K562 (cell line): ENCODE data around the gene PLA2G12B. TPM values are rescaled to one million over a fixed set of nuclear protein-coding genes. Genes with fewer than 3 reads are reported as not detected.

Experiments used
- ATAC-seq: fragments of 200-7000 bp; cut with Tn5 transposase; 3 replicates; pipeline ENCODE4 v1.9.1; 2020; ENCODE audit warnings: moderate library complexity
- BruUV-seq: library from RNA; stranded (reverse); fragments of 400-500 nt; replicated peaks from 2 replicates; lab custom pipeline; 2021; lab: Mats Ljungman, UMichigan
- CTCF ChIA-PET: fragments of 300-600 bp; formaldehyde crosslinking; extraction: SDS; loops from one replicate; lab custom pipeline; 2021; ENCODE audit warnings: low intra/inter-chr PET ratio; lab: Yijun Ruan, JAX
- POLR2A ChIA-PET: fragments of 300-600, 350-650 bp; sonication (Branson Sonifier 250); formaldehyde crosslinking; extraction: SDS; loops from one replicate; lab custom pipeline; 2021; ENCODE audit warnings: antibody characterized with exemption, inconsistent platforms; lab: Yijun Ruan, JAX
- DNase-seq, 4 experiments: peaks; one replicate each; pipeline versions ENCODE4 v3.0.0 to v3.0.0-alpha.2; 2011 to 2018; ENCODE audit warnings: low spot score in 3 of 4, mixed read lengths in 3 of 4; ENCODE audit errors: extremely low read depth in 1 of 4
- FAIRE-seq: peaks from 2 replicates; lab custom pipeline; 2011; peaks lifted over from hg19 to GRCh38; lab: Jason Lieb, UNC
- H2AFZ ChIP-seq: 2 replicates; pipeline ENCODE4 v1.6.0; 2011; ENCODE audit warnings: low read depth, low read length, control low read depth, inconsistent platforms
- H3K27ac ChIP-seq: fragments of 200-600 bp; 3 replicates; pipeline ENCODE4 v1.8.0; 2011; ENCODE audit warnings: low read depth, mild to moderate bottlenecking, control low read depth, inconsistent platforms, low read length, moderate library complexity, mixed read lengths; ENCODE audit errors: extremely low read depth
- H3K27me3 ChIP-seq, 2 experiments: fragments of 300-600 bp in 1 of 2; 2 replicates in 1 of 2; 3 replicates in 1 of 2; pipeline versions ENCODE4 v1.6.0 to v1.8.0; 2011; ENCODE audit warnings: inconsistent platforms in 2 of 2, low read length in 2 of 2, mild to moderate bottlenecking in 1 of 2, mixed read lengths in 1 of 2, moderate library complexity in 1 of 2; ENCODE audit not compliant: control insufficient read depth in 2 of 2, insufficient read depth in 2 of 2
- H3K36me3 ChIP-seq: fragments of 300-600 bp; 3 replicates; pipeline ENCODE4 v1.8.0; 2011; ENCODE audit warnings: mild to moderate bottlenecking, low read length, inconsistent platforms; ENCODE audit not compliant: control insufficient read depth, insufficient read depth
- H3K4me1 ChIP-seq, 2 experiments: fragments of 200-600 bp in 1 of 2; replicated peaks in 1 of 2; 2 replicates in 1 of 2; 3 replicates in 1 of 2; pipeline versions ENCODE4 v1.5.1 to v1.8.0; 2011; ENCODE audit warnings: inconsistent platforms in 2 of 2, low read length in 2 of 2, mild to moderate bottlenecking in 1 of 2, mixed read lengths in 1 of 2, moderate library complexity in 1 of 2; ENCODE audit not compliant: control insufficient read depth in 2 of 2, insufficient read depth in 2 of 2
- H3K4me2 ChIP-seq: 2 replicates; pipeline ENCODE4 v1.6.1; 2011; ENCODE audit warnings: low read length, control low read depth, inconsistent platforms, mixed read lengths; ENCODE audit not compliant: insufficient read depth
- H3K4me3 ChIP-seq: fragments of 200-600 bp; sonication (generic), shearing (Covaris generic); 2 replicates; pipeline ENCODE4 v1.5.1; 2016; ENCODE audit warnings: control low read depth, inconsistent platforms
- H3K79me2 ChIP-seq: fragments of 200-600 bp; 3 replicates; pipeline ENCODE4 v1.8.0; 2011; ENCODE audit warnings: low read length, inconsistent platforms; ENCODE audit not compliant: control insufficient read depth, insufficient read depth
- H3K9ac ChIP-seq, 2 experiments: 2 replicates each; pipeline versions ENCODE4 v1.6.0 to v1.6.1; 2011; ENCODE audit warnings: low read depth in 2 of 2, low read length in 2 of 2, control low read depth in 1 of 2, inconsistent platforms in 1 of 2, mild to moderate bottlenecking in 1 of 2, mixed read lengths in 1 of 2; ENCODE audit not compliant: insufficient read depth in 1 of 2
- H3K9me1 ChIP-seq: one replicate; pipeline ENCODE4 v1.6.0; 2011; ENCODE audit warnings: inconsistent platforms, mild to moderate bottlenecking, low read length, moderate library complexity; ENCODE audit not compliant: control insufficient read depth, insufficient read depth
- H3K9me3 ChIP-seq: replicated peaks from 2 replicates; pipeline ENCODE4 v1.5.1; 2011; ENCODE audit warnings: low read depth, low read length, inconsistent platforms; ENCODE audit not compliant: control insufficient read depth, insufficient read depth
- H4K20me1 ChIP-seq: replicated peaks from 2 replicates; pipeline ENCODE4 v1.6.1; 2011; ENCODE audit warnings: low read length, inconsistent platforms, mixed read lengths; ENCODE audit not compliant: control insufficient read depth, insufficient read depth
- CCNT2 ChIP-seq: IDR thresholded peaks from 2 replicates; pipeline ENCODE4 v1.6.1; 2011; ENCODE audit warnings: borderline replicate concordance, low read depth, mild to moderate bottlenecking, moderate library complexity, mixed read lengths, low read length; ENCODE audit not compliant: insufficient read length; ENCODE audit errors: extremely low read depth
- CHD2 ChIP-seq: IDR thresholded peaks from 2 replicates; pipeline ENCODE4 v1.6.1; 2011; ENCODE audit warnings: low read depth, low read length
- CXXC5 ChIP-seq: fragments of 250-450 bp; sonication (Bioruptor Pico); IDR thresholded peaks from 2 replicates; pipeline ENCODE4 v1.8.0; 2022; ENCODE audit warnings: inconsistent platforms, mild to moderate bottlenecking, moderate library complexity
- GATAD2B ChIP-seq: fragments of 450-650 bp; IDR thresholded peaks from 2 replicates; pipeline ENCODE4 v1.6.1; 2017; ENCODE audit warnings: mild to moderate bottlenecking, borderline replicate concordance
- JUNB ChIP-seq: fragments of 450-650 bp; formaldehyde crosslinking; conservative IDR thresholded peaks from 2 replicates; pipeline ENCODE4 v1.4.0; 2020; ENCODE audit warnings: mild to moderate bottlenecking
- MYNN ChIP-seq, 2 experiments: sonication (generic); formaldehyde crosslinking in 1 of 2; IDR thresholded peaks; 2 replicates each; pipeline versions ENCODE4 v1.5.0 to v1.6.1; 2016 to 2020; ENCODE audit warnings: antibody characterized with exemption in 1 of 2, missing genetic modification reagents in 1 of 2
- POLR2H ChIP-seq: IDR thresholded peaks from 2 replicates; pipeline ENCODE4 v1.6.1; 2016; ENCODE audit warnings: missing genetic modification characterization, low read depth, mild to moderate bottlenecking, control low read depth, missing compliant biosample characterization, moderate library complexity
- SMARCE1 ChIP-seq: fragments of 450-650 bp; IDR thresholded peaks from 2 replicates; pipeline ENCODE4 v1.7.1; 2016; ENCODE audit warnings: mild to moderate bottlenecking
- ZNF551 ChIP-seq: fragments of 250-450 bp; sonication (Bioruptor Pico); IDR thresholded peaks from 2 replicates; pipeline ENCODE4 v1.5.0; 2021; ENCODE audit warnings: mild to moderate bottlenecking, moderate library complexity
- WGBS: fragments of 100-300 bp; shearing (Covaris generic); methylation state at CpG from one replicate; pipeline ENCODE4 v1.1.6; 2016; ENCODE audit warnings: low coverage, mixed read lengths; ENCODE audit not compliant: insufficient coverage; ENCODE audit errors: missing lambda C conversion rate; 5-methylcytosine and 5-hydroxymethylcytosine counted together
- in situ Hi-C: fragments of 300-500 bp; cut with MboI; formaldehyde crosslinking; loops from 4 replicates; pipeline ENCODE4 v1.15.0; 2018; ENCODE audit warnings: inconsistent platforms, mixed read lengths
- intact Hi-C: fragments of 100-400 bp; cut with micrococcal nuclease; formaldehyde crosslinking; loops from 2 replicates; pipeline ENCODE4 v1.14.2; 2022
- polyA plus RNA-seq, 8 experiments: library from polyadenylated mRNA; depleted of rRNA in 4 of 8; stranded (reverse) in 5 of 8; unstranded in 3 of 8; fragments of >200 nt; fragmentation: Nextera tagmentation in 2 of 8; fragmentation: Illumina TruSeq in 1 of 8; extraction: Ambion mirVana in 2 of 8; extraction: Trizol in 1 of 8; gene quantifications; 2 replicates each; pipeline versions ENCODE4 v1.2.1 to v1.2.3, GENCODE V29; 2011 to 2014; ENCODE audit warnings: inconsistent platforms in 1 of 8, missing spikeins in 1 of 8
- total RNA-seq, 7 experiments: library from RNA; depleted of rRNA in 6 of 7; stranded (reverse); fragments of >200 nt in 6 of 7; fragmentation: Illumina TruSeq in 2 of 7; extraction: Trizol in 2 of 7; gene quantifications; 2 replicates each; pipeline versions ENCODE4 v1.2.1 to v1.2.3, GENCODE V29; 2011 to 2021; ENCODE audit warnings: low replicate concordance in 1 of 7
- TF ChIP-seq, protein P1 (sequence below), 2 experiments: fragments of 450-650 bp; IDR thresholded peaks; 2 replicates each; pipeline ENCODE4 v1.6.1; 2016; ENCODE audit warnings: mild to moderate bottlenecking in 2 of 2, borderline replicate concordance in 1 of 2, low read depth in 1 of 2, moderate library complexity in 1 of 2
- TF ChIP-seq, protein P2 (sequence below): fragments of 250-450 bp; sonication (Bioruptor Pico); IDR thresholded peaks from 2 replicates; pipeline ENCODE4 v1.8.0; 2022; ENCODE audit warnings: moderate library complexity, mild to moderate bottlenecking, inconsistent platforms

The PLA2G12B gene
- total and polyA plus RNA-seq, 9 of the 15 experiments (the other 6 are each of a cell fraction or from before 2014, with no cell fraction given): not detected

DNA sequence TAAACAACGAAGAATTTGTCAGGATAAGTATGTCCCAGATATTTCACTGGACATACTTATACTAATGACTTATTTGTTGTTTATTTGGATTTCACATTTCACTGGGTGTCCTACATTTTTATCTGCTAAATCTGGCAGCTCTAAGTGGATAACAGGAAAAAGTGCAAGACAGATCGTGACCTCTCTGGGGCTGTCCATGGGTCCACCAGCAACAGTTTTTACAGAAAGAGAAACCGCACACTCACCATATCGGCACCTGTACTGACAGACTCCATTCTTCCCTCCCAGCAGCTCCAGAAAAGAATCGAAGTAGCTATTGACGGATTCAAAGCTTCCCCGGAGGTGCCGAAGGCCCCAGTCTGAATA is 393 bp downstream of the PLA2G12B start:
- H3K79me2 ChIP-seq: no peaks in the 10 kb centered on the region
- ATAC-seq: peak; percentile 44; the same call in 2 of the 3 replicates
- WGBS: 16% methylated on average over 8 of the region's 8 CpGs
- TF ChIP-seq JUNB (CRISPR knock-in tag) (no peak), SMARCE1 (no peak), MYNN (IDR thresholded peaks at IDR 0.05) (no peak), MYNN (CRISPR knock-in tag; IDR thresholded peaks at IDR 0.05) (no peak), CCNT2 (no peak), ZNF551 (no peak), POLR2H (tag) (no peak), GATAD2B (no peak), CHD2 (no peak), CXXC5 (CRISPR knock-in tag) (no peak)
- TF ChIP-seq, protein P1, sequence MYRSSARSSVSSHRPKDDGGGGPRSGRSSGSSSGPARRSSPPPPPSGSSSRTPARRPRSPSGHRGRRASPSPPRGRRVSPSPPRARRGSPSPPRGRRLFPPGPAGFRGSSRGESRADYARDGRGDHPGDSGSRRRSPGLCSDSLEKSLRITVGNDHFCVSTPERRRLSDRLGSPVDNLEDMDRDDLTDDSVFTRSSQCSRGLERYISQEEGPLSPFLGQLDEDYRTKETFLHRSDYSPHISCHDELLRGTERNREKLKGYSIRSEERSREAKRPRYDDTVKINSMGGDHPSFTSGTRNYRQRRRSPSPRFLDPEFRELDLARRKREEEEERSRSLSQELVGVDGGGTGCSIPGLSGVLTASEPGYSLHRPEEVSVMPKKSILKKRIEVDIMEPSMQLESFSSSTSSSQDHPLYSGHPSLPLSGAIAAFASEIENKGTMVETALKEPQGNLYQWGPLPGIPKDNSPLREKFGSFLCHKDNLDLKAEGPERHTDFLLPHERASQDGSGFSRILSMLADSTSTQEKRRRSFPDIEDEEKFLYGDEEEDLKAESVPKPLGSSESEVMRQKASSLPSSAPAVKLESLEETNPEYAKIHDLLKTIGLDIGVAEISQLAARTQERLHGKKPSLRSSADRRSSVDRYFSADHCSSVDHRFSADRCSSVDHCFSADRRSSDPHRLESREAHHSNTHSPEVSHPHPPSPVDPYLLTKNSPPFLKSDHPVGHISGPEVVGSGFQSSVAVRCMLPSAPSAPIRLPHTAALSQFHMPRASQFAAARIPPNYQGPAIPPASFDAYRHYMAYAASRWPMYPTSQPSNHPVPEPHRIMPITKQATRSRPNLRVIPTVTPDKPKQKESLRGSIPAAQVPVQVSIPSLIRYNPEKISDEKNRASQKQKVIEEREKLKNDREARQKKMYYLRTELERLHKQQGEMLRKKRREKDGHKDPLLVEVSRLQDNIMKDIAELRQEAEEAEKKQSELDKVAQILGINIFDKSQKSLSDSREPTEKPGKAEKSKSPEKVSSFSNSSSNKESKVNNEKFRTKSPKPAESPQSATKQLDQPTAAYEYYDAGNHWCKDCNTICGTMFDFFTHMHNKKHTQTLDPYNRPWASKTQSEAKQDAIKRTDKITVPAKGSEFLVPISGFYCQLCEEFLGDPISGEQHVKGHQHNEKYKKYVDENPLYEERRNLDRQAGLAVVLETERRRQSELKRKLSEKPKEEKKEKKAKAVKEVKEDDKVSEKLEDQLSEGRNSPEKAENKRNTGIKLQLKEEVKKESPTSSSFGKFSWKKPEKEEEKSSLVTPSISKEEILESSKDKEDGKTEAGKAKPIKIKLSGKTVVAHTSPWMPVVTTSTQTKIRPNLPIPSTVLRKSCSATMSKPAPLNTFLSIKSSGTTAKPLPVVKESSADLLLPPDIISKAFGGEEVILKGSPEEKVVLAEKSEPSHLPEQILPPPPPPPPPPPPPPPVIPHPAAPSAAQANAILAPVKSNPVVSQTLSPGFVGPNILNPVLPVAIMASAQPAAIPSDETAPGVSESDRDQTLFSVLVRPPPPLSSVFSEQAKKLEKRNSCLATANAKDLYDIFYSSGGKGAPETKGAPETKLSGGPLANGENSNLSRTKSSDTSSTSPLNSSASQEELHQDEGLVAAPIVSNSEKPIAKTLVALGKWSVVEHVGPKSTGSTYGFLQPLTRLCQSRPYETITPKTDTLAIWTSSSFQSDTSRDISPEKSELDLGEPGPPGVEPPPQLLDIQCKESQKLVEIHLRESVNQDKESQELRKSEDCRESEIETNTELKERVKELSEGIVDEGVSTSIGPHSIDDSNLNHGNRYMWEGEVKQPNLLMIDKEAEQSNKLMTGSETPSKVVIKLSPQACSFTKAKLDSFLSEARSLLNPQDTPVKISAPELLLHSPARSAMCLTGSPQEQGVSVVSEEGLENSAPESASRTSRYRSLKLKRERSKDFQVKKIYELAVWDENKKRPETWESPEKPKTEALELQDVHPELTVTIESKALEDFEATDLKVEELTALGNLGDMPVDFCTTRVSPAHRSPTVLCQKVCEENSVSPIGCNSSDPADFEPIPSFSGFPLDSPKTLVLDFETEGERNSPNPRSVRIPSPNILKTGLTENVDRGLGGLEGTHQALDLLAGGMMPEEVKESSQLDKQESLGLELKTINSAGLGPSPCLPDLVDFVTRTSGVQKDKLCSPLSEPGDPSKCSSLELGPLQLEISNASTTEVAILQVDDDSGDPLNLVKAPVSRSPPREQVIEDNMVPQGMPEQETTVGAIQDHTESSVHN (IDR thresholded peaks at IDR 0.05; ENCODE audit: borderline replicate concordance in 1 of 2, low read depth in 1 of 2): no peak
- TF ChIP-seq, protein P2, sequence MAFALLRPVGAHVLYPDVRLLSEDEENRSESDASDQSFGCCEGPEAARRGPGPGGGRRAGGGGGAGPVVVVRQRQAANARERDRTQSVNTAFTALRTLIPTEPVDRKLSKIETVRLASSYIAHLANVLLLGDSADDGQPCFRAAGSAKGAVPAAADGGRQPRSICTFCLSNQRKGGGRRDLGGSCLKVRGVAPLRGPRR: no peak
- intact Hi-C loops: no loop called here
- no peaks in the 10 kb centered on the region for H3K36me3 ChIP-seq
- peak overlapping the region in 1 of 2 experiments; percentile 56; a peak in 1 of 4 replicates for H3K9ac ChIP-seq
- in situ Hi-C loops: no loop called here
- H4K20me1 ChIP-seq: no peaks in the 10 kb centered on the region
- no TSS peak for BruUV-seq
- ChIA-PET POLR2A (interaction anchor here (0.7 to 1.5 kb wide), 8 partner anchors 10 to 293 kb away, joined by 3 to 6 read pairs (median 4); partner anchors contain the start of gene DNAJC9), CTCF (no interaction called here)
- peaks cover 0 to 15% of the 10 kb centered on the region in 2 experiments; a peak in 4 of 5 replicates for H3K4me1 ChIP-seq
- no peak for FAIRE-seq
- no peak overlapping the region for H3K4me3 ChIP-seq
- no peak overlapping the region for H3K27ac ChIP-seq
- H3K9me3 ChIP-seq: no peaks in the 10 kb centered on the region
- H3K27me3 ChIP-seq: peaks cover 0 to 5% of the 10 kb centered on the region in 2 experiments; a peak in 2 of 5 replicates
- no peaks in the 10 kb centered on the region for H3K9me1 ChIP-seq
- peak overlapping the region; percentile 23; the same call in 1 of the 2 replicates for H3K4me2 ChIP-seq
- H2AFZ ChIP-seq: peak overlapping the region; percentile 16
- DNase-seq: no peak
